GM12874 (cell line): ENCODE measurements around the gene RNF224.

ENCODE experiments used
- TF ChIP-seq, protein P1 (sequence below): IDR thresholded peaks from 2 replicates; pipeline ENCODE4 v1.5.1; 2011; ENCODE audit warnings: low read depth, mild to moderate bottlenecking, control low read depth, low read length, moderate library complexity; ENCODE audit not compliant: insufficient read depth

The RNF224 gene

DNA sequence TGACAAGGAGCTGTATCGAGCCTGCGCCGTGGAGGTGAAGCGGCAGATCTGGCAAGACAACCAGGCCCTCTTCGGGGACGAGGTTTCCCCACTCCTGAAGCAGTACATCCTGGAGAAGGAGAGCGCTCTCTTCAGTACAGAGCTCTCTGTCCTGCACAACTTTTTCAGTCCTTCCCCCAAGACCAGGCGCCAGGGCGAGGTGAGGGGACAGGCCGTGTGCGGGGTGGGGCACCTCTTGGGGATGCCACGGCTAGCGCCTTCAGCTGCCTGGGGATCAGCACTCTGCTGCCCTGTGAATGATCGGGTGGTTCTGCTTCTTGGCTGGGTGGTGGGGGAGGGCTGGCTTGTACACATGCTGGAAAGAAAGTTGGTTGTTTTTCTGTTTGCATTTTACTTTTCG, 29.6 kb downstream of the RNF224 start:
- TF ChIP-seq, protein P1, sequence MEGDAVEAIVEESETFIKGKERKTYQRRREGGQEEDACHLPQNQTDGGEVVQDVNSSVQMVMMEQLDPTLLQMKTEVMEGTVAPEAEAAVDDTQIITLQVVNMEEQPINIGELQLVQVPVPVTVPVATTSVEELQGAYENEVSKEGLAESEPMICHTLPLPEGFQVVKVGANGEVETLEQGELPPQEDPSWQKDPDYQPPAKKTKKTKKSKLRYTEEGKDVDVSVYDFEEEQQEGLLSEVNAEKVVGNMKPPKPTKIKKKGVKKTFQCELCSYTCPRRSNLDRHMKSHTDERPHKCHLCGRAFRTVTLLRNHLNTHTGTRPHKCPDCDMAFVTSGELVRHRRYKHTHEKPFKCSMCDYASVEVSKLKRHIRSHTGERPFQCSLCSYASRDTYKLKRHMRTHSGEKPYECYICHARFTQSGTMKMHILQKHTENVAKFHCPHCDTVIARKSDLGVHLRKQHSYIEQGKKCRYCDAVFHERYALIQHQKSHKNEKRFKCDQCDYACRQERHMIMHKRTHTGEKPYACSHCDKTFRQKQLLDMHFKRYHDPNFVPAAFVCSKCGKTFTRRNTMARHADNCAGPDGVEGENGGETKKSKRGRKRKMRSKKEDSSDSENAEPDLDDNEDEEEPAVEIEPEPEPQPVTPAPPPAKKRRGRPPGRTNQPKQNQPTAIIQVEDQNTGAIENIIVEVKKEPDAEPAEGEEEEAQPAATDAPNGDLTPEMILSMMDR: no peak

DNA sequence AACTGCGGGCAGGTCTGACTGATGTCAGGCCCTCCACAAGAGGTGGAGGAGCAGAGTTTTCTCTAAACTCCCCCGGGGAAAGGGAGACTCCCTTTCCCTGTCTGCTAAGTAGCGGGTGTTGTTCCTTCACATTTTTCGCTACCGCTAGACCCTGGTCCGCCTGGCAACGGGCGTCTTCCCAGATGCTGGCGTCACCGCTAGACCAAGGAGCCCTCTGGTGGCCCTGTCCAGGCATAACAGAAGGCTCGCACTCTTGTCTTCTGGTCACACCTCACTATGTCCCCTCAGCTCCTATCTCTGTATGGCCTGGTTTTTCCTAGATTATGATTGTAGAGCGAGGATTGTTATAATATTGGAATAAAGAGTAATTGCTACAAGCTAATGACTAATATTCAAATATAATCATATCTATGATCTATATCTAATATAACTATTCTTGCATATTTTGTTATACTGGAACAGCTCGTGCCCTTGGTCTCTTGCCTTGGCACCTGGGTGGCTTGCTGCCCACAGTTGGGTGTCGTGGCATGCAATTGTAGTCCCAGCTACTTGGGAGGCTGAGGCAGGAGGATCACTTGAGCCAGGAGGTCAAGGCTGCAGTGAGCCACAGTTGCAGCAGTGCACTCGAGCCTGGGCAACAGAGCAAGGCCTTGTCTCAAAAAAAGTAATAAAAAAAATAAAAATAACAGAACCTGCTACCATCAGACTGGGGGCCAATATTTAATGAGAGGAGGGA, 35.0 kb downstream of the RNF224 start:
- TF ChIP-seq, protein P1: peak; percentile 13; the same call in 1 of the 2 replicates

DNA sequence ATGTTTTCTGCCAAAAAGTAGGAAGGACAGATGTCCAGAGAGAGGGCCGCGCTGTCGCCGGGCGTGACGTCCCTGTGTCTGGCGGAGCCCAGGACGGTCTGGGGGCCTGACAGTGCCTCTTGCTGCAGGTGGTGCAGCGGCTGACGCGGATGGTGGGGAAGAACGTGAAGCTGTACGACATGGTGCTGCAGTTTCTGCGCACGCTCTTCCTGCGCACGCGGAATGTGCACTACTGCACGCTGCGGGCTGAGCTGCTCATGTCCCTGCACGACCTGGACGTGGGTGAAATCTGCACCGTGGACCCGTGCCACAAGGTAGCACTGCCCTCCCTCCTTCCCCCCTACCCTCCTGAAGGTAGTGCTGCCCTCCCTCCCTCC, 35.6 kb downstream of the RNF224 start:
- TF ChIP-seq, protein P1: no peak

DNA sequence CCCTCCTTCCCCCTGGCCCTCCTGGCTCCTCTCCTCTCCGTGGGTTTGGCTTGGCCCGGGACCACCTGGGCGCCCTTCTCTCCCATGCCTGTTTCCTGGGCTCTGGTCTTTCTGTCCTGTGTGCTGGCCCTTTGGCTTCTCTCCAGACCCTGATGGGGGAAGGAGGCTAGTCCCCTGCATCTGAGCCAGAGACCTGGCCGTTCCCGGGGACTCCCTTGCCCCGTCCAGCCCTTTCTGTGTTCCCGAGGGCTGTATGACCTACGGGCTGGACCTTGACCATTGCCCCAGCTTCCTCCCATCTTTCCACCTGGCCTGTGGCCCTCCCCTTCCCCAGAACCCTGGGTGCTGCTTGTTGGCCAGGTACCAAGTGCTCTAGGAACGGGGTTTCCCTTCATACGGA, 36.2 kb downstream of the RNF224 start:
- TF ChIP-seq, protein P1: no peak

DNA sequence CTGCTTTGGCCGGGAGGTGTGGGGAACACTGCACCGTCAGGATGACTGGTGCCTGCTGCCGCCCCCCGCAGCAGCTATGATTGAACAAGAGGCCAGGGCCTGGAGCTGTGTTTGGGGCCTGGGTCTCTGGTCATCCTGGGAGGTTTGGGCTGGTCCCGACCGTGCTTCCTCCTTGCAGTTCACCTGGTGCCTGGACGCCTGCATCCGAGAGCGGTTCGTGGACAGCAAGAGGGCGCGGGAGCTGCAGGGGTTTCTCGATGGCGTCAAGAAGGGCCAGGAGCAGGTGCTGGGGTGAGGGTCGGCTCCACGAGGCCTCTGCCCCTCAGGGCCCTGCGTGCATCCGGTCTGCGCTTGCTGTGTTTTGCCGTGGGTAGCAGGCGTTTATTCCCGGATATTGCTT, 36.8 kb downstream of the RNF224 start:
- TF ChIP-seq, protein P1: no peak

DNA sequence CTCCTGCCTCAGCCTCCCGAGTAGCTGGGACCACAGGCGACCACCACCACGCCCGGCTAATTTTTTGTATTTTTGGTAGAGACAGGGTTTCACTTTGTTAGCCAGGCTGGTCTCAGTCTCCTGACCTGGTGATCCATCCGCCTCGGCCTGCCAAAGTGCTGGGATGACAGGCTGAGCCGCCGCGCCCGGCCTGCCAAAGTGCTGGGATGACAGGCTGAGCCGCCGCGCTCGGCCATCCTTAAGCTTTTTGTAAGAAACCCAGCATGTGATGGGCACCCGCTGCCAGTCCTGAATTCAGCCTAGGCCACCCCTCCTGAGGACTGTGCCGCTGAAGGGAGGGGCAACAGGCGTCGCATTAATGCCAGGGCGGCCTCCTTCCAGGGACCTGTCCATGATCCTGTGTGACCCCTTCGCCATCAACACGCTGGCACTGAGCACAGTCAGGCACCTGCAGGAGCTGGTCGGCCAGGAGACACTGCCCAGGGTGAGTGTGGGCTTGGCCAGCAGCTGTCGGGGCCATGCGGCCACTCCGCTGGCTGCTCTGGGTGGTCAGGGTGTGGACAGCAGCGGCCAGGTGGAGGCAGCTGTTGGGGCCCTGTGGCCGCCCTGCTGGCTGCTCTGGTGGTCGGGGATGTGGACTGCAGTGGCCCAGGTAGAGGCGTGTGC, 38.3 kb downstream of the RNF224 start:
- TF ChIP-seq, protein P1: no peak

DNA sequence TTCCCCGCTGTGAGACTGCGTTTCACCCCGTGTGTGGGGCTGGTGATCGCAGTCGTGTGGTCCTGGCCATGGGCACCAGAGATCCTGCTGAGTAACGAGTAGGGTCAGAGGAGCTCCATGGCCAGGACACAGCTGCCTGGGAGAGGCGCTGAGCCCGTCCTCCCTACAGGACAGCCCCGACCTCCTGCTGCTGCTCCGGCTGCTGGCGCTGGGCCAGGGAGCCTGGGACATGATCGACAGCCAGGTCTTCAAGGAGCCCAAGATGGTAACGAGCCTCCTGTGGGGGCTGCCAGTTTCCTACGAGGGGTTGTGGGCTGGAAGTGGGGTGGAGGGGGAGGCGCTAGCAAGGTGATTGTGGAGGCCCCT, 38.8 kb downstream of the RNF224 start:
- TF ChIP-seq, protein P1: no peak
